NCI-H1417 (cell line): Measurements from ENCODE around the gene STRN3.
A peak's percentile ranks its signal among the peaks of the same experiment; 100 is the strongest.
"Not testable (repeated sequence)": the region's sequence is repeated elsewhere in the genome, so short reads cannot be mapped to it uniquely, and the experiment has no call there.

Experiments
- DNase-seq, 3 experiments: peaks; one replicate each; lab custom pipeline; 2025; lab: John Stamatoyannopoulos, UW

STRN3 gene

DNA sequence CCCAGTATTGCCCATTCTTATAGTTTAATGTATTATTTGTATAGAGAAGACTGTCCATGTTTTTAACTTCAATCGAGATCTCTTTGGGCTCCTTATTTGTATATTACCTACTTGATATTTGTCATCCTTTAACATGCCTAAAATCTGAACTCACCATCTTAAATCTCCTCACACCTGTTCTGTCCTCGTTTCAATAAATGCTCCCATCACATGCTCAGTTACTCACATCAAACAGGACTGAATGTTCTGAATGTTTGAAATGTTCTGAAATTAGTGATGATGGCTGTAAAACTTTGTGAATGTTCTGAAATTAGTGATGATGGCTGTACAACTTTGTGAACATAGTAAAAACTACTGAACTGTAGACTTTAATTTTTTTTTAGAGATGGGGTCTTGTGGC lies 117.4 kb downstream of the STRN3 start:
- no peak for DNase-seq

DNA sequence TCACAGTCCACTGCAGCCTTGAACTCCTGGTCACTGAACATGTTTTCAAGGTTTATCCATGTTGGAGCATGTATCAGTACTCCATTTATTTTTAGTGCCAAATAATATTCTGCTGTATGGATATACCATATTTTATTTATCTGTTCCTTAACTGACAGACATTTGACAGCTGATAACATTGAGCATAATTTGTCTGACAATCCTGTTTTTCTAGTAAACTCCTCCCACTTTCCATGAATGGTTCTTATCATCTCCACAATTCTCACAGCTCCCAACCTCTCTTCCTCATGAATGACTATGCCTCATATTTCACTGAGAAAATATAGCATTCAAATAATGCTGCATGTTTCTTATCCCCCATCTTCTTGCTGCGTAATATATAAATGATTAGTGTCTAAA lies 118.5 kb downstream of the STRN3 start:
- DNase-seq: no peak

DNA sequence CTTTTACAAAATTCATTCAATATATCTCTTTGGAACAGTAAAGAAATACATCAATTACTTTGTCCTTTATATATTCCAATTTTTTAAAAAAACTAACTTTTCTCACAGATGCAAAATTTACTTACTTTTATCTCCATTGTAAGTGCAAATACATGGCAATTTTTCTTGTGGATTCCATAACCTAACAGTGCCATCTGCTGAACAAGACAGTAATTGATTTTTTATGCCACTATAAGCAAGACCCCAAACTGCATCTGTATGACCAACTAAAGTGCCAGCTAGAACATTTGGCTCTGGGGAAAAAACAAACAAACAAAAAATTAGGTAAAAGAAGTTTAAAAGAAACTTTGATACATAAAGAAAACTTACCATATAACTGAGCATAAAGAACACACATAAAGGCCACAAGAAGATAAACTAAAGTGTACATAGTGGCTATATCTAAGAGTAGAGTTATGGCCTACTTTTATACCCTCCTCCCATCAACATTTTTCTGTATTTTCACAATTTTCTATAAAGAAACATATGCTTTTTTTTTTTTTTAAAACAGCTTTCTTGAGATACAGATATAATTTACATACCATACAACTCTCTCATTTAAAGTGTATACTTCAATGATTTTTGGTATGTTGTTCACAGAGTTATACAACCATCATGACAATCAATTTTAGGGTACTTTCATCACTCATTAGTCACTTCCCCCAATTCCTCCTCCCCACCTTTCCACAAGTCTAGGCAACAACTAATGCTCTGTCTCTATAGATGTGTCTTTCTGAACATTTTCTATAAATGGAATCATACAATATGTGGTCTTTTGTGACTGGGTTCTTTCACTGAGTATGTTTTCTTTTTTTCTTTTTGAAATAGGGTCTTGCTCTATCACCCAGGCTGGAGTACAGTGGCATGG lies 119.2 kb downstream of the STRN3 start:
- peak in 2 of 3 experiments; percentile 30 to 74 for DNase-seq

DNA sequence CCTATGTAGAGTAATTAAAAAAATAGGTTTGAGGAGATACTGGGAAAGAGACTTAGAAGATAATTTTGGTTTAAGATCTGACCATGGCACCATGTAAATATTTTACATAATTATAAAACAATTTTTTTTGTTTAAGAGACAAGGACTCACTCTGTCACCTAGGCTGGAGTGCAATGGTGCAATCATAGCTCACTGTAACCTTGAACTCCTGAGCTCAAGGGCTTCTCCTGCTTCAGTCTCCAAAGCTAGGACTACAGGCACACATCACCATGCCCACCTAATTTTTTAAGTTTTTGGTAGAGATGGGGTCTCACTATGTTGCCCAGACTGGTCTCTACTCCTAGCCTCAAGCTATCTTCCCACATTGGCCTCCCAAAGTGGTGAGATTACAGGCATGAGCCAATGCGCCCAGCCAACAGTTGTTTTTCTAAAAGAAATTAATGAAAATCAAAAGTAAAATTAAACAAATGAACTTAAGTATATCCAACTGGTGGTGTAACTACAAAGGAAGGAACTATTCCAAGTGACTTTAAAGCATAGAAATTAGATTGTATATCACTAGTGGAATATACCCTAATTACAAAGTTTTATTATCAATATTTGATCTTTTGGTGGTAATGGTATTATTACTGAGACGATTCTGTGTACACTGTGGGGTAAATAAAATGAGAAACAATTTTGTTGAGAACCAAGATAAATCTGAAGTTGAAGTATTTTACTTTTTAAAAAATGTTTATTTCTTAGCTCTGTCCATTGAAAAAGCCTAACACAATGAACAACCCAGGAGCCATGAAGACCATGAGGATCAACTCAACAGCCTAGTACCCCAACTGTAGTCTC lies 122.7 kb downstream of the STRN3 start:
- no peak for DNase-seq

DNA sequence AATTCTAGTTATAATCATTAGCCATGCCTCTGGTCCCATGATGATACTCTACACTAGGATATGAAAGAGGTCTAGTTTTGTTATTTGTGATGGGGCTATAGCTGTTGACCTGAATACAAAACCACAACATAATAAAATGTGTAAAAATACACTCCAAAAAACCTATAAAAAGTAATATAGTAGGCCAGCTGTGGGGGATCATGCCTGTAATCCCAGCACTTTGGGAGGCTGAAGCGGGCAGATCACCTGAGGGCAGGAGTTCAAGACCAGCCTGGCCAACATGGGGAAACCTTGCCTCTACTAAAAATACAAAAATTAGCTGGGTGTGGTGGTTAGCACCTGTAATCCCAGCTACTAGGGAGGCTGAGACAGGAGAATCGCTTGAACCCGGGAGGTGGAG lies 129.1 kb downstream of the STRN3 start:
- DNase-seq: not testable (repeated sequence)

DNA sequence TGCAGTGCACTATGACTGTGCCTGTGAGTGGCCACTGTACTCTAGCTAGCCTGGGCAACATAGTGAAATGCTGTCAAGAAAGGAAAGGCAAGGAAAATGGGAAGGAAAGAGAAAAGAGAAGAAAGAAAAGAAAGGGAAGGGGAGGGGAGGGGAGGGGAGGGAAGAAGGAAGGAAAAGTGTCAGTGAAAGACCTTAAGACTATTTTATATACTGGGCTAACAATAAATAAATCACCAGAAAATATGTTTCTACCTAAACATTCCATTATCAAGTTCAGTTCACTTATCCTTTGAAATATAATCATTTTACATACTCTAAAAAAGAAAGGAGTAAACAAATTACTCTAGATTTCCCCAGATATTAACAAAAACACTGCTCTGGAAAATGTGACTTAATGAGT lies 129.7 kb downstream of the STRN3 start:
- DNase-seq: no peak

DNA sequence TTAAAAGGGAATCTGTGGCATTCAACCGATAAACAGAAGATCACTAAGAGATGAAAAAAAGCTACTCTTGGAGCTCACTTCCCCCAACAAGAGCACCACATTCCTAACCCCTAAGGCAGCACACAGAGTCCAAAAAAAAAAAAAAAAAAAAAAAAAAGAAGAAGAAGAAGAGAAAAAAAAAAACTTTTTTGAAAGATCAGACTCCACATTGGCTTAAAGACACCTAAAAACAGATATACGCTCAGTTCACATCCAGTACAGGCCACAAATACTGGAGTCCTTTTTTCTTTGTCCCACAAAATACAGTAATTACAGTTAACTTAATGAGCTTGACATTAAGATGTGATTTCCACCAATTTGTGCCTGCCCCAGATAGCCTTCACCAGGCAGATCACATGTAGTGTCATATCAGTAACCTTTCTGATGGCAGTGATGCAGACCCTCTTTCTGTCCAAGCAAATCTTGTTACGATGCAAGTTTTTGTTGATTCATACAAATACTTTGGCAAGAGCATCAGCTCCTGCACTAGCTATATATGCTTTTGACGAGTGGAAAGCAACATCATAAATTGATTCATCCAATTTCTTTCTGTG lies 131.2 kb downstream of the STRN3 start:
- no peak for DNase-seq

DNA sequence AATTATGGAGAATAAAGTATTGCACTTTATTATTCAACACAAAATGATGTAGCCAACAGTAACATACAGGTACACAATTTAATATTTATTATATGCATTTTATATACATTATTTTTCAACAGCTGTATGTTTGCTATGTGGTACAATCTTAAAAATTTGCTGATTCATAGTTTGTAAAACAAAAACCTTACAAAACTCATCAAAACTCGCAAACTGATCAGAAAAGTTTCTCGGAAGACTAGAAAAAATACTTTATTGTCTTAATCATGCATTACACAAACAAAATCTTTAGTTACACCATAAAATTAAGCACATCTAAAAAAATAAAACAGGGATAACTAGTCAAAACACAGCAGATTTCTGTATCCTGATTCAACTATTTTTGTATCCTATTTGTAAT lies 132.4 kb downstream of the STRN3 start:
- DNase-seq: no peak

DNA sequence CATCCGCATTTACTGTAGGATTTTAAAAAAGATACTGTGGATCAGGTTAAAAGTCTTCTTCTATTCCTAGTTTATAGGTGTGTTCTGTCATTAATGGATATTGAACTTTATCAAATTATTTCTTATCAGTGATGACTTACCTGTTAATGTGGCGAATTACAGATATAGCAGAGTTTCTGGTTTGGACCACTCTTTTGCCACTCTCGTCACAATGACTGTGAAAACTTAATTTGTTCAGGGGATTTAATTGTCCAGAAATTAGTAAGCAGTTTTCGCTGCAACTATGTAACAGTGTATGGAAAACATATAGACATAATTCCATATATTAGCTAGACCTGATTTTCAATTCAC lies 137.0 kb downstream of the STRN3 start:
- DNase-seq: no peak

DNA sequence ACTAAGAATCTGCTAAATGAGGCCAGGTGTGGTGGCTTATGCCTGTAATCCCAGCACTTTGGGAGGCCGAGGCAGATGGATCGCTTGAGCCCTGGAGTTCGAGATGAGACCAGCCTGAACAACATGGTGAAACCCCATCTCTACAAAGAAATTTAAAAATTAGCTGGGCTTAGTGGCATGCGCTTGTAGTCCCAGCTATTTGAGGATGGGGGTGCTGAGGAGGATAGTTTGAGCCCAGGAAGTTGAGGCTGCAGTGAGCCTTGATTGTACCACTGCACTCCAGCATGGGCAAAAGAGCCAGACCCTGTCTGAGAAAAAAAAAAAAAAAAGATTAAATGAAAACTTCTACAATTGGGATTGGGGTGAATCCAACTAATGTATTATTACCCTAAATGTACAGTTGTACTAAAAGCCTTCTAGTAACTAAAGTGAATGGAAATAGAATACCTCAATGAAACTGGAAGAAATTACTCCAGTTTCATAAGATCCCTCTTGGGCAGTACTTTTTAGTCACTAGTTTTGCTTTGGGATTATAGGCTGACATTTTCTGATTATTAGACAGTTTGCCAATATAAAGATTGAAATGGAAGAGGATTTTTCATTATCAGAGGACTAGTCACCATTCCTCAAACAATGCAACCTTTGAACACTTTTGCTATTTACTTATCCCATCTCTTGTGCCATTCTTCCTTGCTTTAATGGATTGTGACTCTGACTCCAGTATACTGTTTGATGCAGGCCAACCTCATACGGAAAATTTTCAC lies 137.5 kb downstream of the STRN3 start:
- no peak for DNase-seq

DNA sequence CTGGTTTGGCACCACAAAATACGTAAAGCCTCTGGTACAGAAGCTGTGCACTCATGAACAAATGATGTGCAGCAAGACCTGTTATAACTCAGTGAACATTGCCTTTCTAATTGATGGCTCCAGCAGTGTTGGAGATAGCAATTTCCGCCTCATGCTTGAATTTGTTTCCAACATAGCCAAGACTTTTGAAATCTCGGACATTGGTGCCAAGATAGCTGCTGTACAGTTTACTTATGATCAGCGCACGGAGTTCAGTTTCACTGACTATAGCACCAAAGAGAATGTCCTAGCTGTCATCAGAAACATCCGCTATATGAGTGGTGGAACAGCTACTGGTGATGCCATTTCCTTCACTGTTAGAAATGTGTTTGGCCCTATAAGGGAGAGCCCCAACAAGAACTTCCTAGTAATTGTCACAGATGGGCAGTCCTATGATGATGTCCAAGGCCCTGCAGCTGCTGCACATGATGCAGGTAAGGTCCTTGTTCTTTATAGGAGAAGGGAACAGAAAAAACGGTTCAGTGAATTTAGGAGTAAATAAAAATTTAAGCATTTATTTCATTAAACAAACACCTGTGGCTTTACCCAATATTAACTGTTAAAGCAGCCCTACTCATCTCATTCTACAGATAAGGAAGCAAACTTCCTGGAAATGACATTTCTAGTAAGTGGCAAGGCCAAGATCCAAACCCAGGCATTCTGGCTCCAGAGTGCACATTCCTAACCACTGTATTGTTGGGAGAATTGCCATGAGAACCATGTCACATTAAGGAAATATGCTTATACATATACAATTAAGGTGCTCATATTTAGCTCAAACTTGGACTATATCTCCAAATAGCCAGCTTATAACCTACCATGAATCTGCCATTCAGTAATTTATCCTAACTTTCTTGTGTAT lies 140.1 kb downstream of the STRN3 start:
- DNase-seq: no peak

DNA sequence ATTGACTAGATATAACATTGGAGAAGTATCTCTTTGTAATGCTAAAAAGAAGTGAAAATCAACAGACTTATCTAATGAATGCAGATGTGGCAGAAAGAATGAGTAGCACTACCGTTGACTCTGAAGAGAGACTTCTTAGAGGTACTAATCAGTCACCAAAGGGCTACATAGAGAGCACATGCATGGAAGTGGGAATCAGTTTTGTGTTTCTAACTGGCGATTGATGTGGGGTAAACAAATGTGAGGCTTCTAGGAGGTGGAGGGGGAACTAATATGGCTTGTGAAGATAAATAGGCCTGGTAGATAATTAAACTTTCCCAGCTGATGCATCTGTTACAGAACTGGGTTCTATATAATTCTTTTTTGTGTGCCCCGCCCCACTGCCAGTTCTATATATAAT lies 141.3 kb downstream of the STRN3 start:
- DNase-seq: no peak

DNA sequence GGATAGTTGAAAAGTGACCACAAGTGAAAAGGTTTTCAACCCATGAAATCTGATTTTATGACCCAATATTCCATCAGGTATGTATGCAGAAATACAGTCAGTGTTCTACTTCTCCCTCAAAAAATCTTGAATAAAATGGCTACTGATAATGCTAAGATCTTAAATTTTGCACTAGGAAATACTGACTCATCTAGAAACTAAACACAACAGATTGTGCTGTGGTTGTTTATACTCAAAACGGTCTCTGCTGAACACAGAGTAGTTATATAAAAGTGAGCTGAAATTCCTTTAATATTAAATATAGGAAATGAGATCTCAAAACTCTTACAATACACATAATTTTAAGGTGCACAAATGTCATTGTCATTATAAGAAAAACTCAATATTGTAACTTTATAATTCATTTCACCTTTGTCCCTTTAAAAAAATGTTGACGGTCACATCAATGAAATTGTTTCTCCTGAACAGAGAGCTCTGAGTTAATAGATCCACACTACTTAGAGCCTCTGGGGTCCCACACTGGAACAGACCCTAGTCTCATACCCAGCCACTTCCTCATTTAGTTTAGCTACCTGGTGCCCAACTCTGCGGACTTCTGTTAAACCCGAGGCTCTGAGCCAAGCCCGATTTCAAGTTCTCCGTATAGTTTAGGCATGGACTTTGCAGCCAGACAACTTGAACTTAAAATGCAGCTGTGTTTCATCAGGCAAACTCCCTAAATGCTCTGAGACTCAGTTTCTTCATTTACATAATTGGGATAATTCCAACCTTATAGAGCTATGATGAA lies 142.5 kb downstream of the STRN3 start:
- DNase-seq: no peak

DNA sequence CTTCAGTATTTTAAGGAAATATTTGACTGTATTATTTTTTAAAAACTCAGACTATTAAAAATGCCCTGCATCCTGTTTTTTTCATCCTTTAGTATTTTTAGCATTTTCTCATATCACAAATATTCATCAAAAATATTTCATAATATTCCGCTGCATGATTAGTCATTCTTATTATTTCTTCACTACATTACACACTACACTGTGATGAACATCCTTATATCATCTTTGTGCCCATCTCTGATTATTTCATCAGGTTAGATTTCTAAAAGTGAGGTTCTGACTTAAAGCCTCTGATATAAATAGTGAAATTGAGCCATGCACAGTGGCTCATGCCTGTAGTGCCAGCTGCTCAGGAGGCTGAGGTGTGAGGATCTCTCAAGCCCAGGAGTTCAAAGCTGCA lies 143.7 kb downstream of the STRN3 start:
- DNase-seq: no peak

DNA sequence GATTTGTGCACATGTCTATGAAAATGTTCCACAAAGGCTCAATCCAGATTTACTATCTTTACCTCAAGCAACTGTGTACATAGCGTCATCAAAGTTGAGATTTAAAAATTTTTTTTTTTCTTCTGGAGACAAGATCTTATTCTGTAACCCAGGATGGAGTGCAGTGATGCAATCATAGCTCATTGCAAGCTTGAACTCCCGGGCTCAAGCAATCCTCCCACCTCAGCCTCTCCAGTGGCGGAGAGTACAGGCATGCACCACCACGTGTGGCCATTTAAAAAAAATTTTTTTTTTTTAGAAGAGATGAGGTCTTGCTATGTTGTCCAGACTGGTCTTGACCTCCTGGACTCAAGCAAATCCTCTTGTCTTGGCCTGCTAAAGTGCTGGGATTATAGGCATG lies 149.5 kb downstream of the STRN3 start:
- no peak for DNase-seq

DNA sequence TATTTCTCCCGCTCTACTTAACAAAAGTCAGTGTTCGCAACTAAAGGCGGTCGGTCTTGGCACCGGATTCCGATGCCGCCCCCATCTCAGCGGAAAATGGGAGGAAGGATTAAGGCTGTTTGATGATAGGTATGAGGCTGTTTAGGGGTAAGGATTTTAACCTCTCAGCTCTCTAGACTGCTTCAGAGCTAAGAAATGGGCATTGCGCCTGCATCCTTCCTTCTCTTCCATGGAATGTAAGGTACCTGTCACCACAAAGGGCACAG lies 150.5 kb downstream of the STRN3 start:
- DNase-seq: no peak

DNA sequence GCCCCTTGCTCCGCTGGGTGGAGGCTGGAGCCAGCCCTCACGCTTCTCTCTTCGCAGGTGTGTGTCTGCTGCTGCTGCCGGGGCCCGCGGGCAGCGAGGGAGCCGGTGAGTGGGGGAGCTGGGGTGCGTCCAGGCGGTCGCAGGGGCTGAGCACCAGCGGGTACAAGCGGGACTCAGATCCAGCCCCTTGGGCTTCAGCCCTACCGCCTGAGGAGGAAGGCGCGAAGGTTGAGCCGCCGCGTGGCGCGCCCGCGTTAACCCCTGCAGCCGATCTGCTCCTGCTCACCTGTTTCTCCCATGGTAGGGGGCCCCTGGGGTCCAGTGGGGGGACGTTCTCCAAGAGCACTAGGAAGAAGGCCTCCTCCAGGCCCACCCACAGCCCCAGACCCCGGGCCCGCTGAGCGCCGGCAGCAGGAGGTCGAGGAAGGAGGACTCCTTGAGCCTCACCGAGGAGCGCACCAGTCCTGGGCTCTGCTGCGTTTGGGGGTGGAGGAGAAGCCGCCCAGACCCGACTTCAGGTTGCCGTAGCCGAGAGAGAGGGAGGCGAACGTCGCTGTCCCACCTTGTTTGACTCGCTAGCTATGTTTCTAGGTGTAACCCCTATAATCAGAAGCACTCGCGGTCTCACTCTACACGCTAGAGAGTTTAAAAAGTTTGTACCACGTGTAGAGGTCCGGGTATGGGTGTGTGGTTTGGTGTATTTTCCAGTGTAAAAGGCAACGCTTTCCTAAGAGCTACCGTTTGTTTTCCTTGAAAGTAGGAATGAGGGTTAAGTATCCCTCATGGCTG lies 151.0 kb downstream of the STRN3 start:
- DNase-seq: peak in 2 of 3 experiments; percentile 85 to 86

DNA sequence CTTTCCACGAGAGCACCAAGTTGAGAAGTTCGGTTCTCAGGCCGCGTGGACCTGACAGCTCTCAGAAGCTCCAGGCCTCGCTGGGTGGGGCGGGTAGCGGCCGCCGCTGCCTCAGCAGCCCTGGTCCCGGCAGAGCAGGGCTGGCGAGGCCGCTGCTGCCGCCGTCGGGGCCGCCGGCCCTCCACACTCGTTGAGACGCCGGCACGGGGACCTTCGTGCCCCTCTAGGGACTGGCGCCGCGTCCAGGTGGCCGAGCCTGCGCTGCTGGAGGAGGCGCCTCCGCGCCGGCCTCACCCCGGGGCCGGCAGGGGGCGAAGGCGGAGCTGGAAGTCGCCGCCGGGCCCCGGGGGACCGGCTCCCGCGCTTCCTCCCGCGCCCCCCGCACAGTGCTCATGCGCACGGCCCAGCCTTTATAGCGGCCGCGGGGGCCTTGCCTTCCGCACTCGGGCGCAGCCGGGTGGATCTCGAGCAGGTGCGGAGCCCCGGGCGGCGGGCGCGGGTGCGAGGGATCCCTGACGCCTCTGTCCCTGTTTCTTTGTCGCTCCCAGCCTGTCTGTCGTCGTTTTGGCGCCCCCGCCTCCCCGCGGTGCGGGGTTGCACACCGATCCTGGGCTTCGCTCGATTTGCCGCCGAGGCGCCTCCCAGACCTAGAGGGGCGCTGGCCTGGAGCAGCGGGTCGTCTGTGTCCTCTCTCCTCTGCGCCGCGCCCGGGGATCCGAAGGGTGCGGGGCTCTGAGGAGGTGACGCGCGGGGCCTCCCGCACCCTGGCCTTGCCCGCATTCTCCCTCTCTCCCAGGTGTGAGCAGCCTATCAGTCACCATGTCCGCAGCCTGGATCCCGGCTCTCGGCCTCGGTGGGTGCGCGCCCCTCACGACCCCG lies 151.8 kb downstream of the STRN3 start, which contains the start of gene COCH:
TSS of gene COCH (plus strand) at position 440 of the 879 bp plus-strand sequence. CDS start at position 820, 380 bp downstream.
- DNase-seq: peak; percentile 54 to 94 (median 93)
